ENCODE data around the gene PBX1.

Gene PBX1

GRCh38 chr1:164720440-164721227 lies 161.7 kb downstream of the PBX1 start:
- DNase-seq (ENCODE audit: low read depth, low spot score), result no peak

- DNase-seq (ENCODE audit: low read depth, low spot score), result no peak
Observed at GRCh38 chr1:164721228-164721496, 162.2 kb downstream of the PBX1 start.

- no peak for DNase-seq (ENCODE audit: low read depth, low spot score)
Observed at GRCh38 chr1:164723296-164723798, 164.4 kb downstream of the PBX1 start.

- DNase-seq (ENCODE audit: low read depth, low spot score), result no peak
Observed at GRCh38 chr1:164725401-164725800, 166.4 kb downstream of the PBX1 start.

GRCh38 chr1:164726235-164726634 lies 167.3 kb downstream of the PBX1 start:
- no peak for DNase-seq (ENCODE audit: low read depth, low spot score)

- DNase-seq (ENCODE audit: low read depth, low spot score), result no peak
Observed at GRCh38 chr1:164728719-164729118, 169.7 kb downstream of the PBX1 start.

- no peak for DNase-seq (ENCODE audit: low read depth, low spot score)
Observed at GRCh38 chr1:164731161-164731876, 172.3 kb downstream of the PBX1 start.

- no peak for DNase-seq (ENCODE audit: low read depth, low spot score)
Observed at GRCh38 chr1:164733070-164733469, 174.1 kb downstream of the PBX1 start.

GRCh38 chr1:164733734-164734133 lies 174.8 kb downstream of the PBX1 start:
- no peak for DNase-seq (ENCODE audit: low read depth, low spot score)

- no peak for DNase-seq (ENCODE audit: low read depth, low spot score)
Observed at GRCh38 chr1:164735315-164736052, 176.5 kb downstream of the PBX1 start.

GRCh38 chr1:164736137-164736536 lies 177.2 kb downstream of the PBX1 start:
- DNase-seq (ENCODE audit: low read depth, low spot score), result no peak

GRCh38 chr1:164739189-164739588 lies 180.2 kb downstream of the PBX1 start:
- DNase-seq (ENCODE audit: low read depth, low spot score), result no peak

- no peak for DNase-seq (ENCODE audit: low read depth, low spot score)
Observed at GRCh38 chr1:164740000-164740526, 181.1 kb downstream of the PBX1 start.

- no peak for DNase-seq (ENCODE audit: low read depth, low spot score)
Observed at GRCh38 chr1:164742745-164743144, 183.8 kb downstream of the PBX1 start.

GRCh38 chr1:164743976-164744375 lies 185.0 kb downstream of the PBX1 start:
- DNase-seq (ENCODE audit: low read depth, low spot score), result no peak

- DNase-seq (ENCODE audit: low read depth, low spot score), result no peak
Observed at GRCh38 chr1:164745736-164746135, 186.8 kb downstream of the PBX1 start.

GRCh38 chr1:164746632-164747031 lies 187.6 kb downstream of the PBX1 start:
- no peak for DNase-seq (ENCODE audit: low read depth, low spot score)

- no peak for DNase-seq (ENCODE audit: low read depth, low spot score)
Observed at GRCh38 chr1:164748253-164748899, 189.4 kb downstream of the PBX1 start.

- no peak for DNase-seq (ENCODE audit: low read depth, low spot score)
Observed at GRCh38 chr1:164753521-164754077, 194.6 kb downstream of the PBX1 start.

- no peak for DNase-seq (ENCODE audit: low read depth, low spot score)
Observed at GRCh38 chr1:164754088-164754600, 195.2 kb downstream of the PBX1 start.

GRCh38 chr1:164755690-164756089 lies 196.7 kb downstream of the PBX1 start:
- DNase-seq (ENCODE audit: low read depth, low spot score), result no peak

All from activated CD4-positive, CD25-positive, alpha-beta regulatory T cell treated with anti-CD3 and anti-CD28 coated beads, Interleukin-2, amount 50 U/mL, for 16 hours (primary cell).